Choroid plexus epithelial cell (primary cell): ENCODE results near the gene DPP10.

Experiments
- DNase-seq: peaks from one replicate; pipeline ENCODE4 v3.0.0-alpha.2; 2010; ENCODE audit warnings: low read depth
- H3K4me3 ChIP-seq: 2 replicates; pipeline ENCODE4 v1.5.1; 2011; ENCODE audit warnings: low read depth, mild to moderate bottlenecking, control low read depth, low read length, moderate library complexity
- TF ChIP-seq, protein P1 (sequence below): conservative IDR thresholded peaks from 2 replicates; pipeline ENCODE4 v1.5.1; 2011; ENCODE audit warnings: low read depth, mild to moderate bottlenecking, control low read depth, inconsistent platforms, low read length, moderate library complexity

Gene DPP10

DNA sequence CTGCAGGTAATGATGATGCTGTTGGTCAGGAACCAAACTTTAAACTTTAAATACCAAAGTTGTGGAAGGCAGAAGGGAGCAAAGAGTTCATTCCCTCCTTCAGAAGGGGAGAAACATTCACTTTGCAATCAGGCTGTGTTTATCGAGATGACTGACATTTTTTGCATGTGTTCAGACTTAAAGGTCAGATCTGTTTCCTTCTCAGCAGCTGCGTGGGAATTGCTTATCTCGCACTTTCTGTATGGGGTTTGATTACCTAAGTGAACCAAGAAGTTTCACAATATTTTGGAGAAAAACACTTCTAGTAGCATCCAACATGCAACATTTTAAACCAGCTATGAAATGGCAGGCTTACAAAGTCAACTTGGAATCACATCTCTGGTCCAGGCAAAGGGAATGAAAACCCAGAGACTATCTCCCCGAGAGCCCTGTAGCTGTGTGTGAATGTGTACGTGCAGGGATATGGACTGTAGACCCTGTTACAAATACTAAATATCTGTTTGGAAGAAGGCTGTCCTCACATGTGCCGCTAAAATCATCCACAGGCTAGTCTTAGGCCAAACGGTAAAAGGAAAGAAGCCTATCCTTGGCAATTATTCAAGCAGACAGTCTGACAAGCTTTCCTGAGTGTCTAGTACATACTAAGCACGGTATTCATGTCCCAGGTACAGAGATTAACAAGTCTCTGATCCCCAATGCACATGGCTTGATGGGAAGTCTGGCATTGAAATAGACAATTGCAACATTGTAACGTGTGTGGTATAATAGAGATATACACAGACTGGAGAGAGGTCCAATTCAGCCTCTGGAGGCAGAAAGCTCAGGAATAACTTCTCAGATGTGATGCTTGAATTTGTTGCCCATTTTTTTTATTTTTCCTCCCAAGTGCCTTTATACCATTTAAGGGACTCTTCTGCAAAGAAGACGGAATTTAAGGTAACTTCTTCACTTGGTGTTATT lies 483.1 kb downstream of the DPP10 start:
- TF ChIP-seq, protein P1, sequence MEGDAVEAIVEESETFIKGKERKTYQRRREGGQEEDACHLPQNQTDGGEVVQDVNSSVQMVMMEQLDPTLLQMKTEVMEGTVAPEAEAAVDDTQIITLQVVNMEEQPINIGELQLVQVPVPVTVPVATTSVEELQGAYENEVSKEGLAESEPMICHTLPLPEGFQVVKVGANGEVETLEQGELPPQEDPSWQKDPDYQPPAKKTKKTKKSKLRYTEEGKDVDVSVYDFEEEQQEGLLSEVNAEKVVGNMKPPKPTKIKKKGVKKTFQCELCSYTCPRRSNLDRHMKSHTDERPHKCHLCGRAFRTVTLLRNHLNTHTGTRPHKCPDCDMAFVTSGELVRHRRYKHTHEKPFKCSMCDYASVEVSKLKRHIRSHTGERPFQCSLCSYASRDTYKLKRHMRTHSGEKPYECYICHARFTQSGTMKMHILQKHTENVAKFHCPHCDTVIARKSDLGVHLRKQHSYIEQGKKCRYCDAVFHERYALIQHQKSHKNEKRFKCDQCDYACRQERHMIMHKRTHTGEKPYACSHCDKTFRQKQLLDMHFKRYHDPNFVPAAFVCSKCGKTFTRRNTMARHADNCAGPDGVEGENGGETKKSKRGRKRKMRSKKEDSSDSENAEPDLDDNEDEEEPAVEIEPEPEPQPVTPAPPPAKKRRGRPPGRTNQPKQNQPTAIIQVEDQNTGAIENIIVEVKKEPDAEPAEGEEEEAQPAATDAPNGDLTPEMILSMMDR, result no peak

DNA sequence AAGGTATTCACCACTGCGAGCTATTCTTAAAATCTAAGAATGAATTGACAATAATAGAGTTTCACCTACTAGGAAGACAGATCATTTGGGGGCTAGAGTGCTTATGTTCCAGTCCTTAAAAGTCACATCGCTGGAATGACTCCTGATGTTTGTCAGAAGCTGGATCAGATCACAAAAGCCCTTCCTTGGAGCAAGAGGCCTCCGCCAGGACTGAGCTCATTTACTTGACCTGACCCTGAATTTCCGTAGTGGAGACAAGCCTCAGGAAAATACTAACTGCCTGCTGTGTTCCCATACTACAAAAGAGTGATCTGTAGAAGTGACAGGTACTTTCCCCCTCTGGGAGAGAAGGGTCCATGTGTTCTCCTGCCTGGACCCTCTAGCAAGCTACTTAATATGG lies 483.9 kb downstream of the DPP10 start:
- no peak for DNase-seq
- no peak overlapping the region for H3K4me3 ChIP-seq
- TF ChIP-seq, protein P1, result no peak

More for the DNA sequence above, 483.1 kb downstream of the DPP10 start:
- H3K4me3 ChIP-seq, result no peak overlapping the region
- DNase-seq, result no peak

DNA sequence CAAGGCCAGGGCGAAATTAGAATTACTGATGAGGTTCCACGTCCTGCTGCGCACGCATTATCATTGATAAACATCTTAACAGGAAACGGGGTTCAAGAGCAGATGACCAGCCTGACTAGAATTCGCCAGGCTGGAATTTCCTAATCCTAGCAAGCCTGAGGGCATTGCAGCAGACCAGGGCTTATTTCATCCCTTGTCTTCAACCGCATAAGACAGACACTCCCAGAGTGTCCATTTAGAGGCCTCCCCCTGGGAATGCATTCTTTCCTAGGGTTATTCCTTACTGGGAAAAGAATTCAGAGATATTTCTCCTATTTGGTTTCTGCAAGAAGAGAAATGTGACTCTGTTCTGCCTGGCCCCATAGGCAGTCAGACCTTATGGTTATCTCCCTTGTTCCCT lies 486.8 kb downstream of the DPP10 start:
- H3K4me3 ChIP-seq, result no peak overlapping the region
- DNase-seq, result no peak
- TF ChIP-seq, protein P1, result no peak

DNA sequence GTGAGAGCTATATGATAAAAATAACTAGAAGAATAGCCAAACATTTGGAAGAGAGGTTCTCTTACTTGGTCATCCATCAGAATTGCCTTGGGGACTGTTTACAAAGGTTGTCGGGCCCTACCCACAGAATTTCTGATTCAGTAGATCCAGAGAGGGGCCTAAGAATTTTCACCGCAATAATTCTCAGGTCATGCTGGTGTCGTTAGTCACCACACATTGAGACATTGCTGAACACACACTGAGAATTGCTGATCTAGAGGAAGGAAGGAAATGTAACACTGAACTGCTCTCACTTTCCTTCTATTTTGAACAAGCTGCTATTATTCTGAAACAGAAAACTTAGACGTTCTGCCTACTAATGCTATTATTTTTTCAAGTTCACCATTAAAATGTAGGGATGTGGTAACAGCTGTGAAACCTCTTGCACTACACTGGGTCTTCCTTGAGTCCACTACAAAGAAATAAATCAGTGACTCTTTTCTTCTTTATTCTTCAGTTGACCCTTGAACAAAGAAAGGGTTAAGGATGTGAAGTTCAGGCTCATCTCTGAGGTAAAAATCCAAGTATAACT lies 491.3 kb downstream of the DPP10 start:
- TF ChIP-seq, protein P1, result no peak
- H3K4me3 ChIP-seq, result no peak overlapping the region
- DNase-seq, result no peak

DNA sequence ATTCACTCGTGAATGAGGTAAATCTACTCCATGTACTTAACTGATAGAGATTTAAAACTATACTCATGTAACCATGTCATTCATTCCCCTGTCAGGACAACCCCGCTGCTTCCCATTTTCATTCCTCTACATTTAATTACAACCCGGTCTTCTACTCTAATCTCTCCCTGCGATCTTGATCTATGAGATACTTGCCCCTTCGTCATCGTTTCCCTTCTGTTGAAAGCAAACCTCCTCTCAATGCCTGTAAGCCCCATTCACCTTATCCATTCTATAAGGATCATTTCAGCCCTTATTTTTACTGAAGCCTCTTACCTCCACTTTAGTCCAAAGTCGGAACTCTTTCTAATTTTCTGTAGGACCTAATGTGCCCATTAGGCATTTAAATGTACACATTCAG lies 492.6 kb downstream of the DPP10 start:
- TF ChIP-seq, protein P1, result no peak

DNA sequence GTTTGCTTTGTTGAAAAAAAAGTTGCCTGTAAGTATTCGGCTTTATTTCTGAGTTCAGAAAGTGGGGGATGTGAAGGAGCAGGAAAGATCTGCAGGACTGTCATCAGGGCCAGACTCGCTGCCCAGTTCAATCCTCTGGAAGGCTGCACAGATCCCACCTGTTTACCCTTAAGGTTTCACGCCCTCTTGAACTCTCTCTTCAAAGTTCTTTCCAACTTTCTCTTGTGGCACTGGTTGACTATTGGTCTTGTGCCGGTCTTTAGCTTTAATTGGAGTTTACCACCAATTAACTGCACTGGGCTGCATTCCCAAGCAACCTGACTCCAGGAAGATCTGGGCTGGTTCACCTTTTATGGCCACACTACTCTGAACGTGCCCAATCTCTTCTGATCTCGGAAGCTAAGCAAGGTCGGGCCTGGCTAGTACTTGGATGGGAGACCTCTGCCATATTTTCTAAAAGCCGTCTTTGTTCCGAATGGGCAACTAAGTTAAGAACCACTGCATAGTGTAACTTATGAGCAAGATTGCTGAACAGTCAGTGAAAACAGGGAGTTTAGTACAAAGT lies 495.0 kb downstream of the DPP10 start:
- no peak overlapping the region for H3K4me3 ChIP-seq
- DNase-seq, result no peak
- TF ChIP-seq, protein P1, result no peak

More for the DNA sequence above, 492.6 kb downstream of the DPP10 start:
- H3K4me3 ChIP-seq, result no peak overlapping the region
- DNase-seq, result no peak
